HEK293 (cell line): Measurements from ENCODE around the gene BACH2.

Experiments
- EGR2 ChIP-seq: fragments of 450-650 bp; formaldehyde crosslinking; IDR thresholded peaks from 2 replicates; pipeline ENCODE4 v1.5.1; 2016; ENCODE audit warnings: low read depth, missing biosample characterization, missing genetic modification characterization
- INSM2 ChIP-seq: fragments of 450-650 bp; formaldehyde crosslinking; IDR thresholded peaks from 2 replicates; pipeline ENCODE4 v1.5.1; 2016; ENCODE audit warnings: missing biosample characterization, missing genetic modification characterization
- RBAK ChIP-seq: fragments of 450-650 bp; formaldehyde crosslinking; IDR thresholded peaks from 2 replicates; pipeline ENCODE4 v1.5.1; 2016; ENCODE audit warnings: missing biosample characterization, missing genetic modification characterization
- SALL2 ChIP-seq: fragments of 450-650 bp; formaldehyde crosslinking; IDR thresholded peaks from 2 replicates; pipeline ENCODE4 v1.5.0; 2017; ENCODE audit warnings: missing biosample characterization, mild to moderate bottlenecking, missing genetic modification characterization, borderline replicate concordance
- SCRT2 ChIP-seq: fragments of 450-650 bp; formaldehyde crosslinking; IDR thresholded peaks from 2 replicates; pipeline ENCODE4 v1.5.1; 2016; ENCODE audit warnings: missing biosample characterization, missing genetic modification characterization
- SP7 ChIP-seq: fragments of 450-650 bp; formaldehyde crosslinking; IDR thresholded peaks from 2 replicates; pipeline ENCODE4 v1.5.1; 2016; ENCODE audit warnings: missing biosample characterization, missing genetic modification characterization
- ZBTB6 ChIP-seq: fragments of 450-650 bp; formaldehyde crosslinking; IDR thresholded peaks from 2 replicates; pipeline ENCODE4 v1.5.1; 2017; ENCODE audit warnings: missing biosample characterization, missing genetic modification characterization
- ZFP69B ChIP-seq: fragments of 450-650 bp; formaldehyde crosslinking; IDR thresholded peaks from 2 replicates; pipeline ENCODE4 v1.5.1; 2016; ENCODE audit warnings: missing biosample characterization, missing genetic modification characterization
- ZNF18 ChIP-seq: fragments of 450-650 bp; formaldehyde crosslinking; IDR thresholded peaks from 2 replicates; pipeline ENCODE4 v1.5.1; 2016; ENCODE audit warnings: missing biosample characterization, missing genetic modification characterization
- ZNF184 ChIP-seq: fragments of 450-650 bp; IDR thresholded peaks from 2 replicates; pipeline ENCODE4 v1.5.1; 2018; ENCODE audit warnings: missing biosample characterization, mild to moderate bottlenecking, missing genetic modification characterization
- ZNF211 ChIP-seq: fragments of 450-650 bp; formaldehyde crosslinking; IDR thresholded peaks from 2 replicates; pipeline ENCODE4 v1.5.1; 2016; ENCODE audit warnings: low read depth, missing biosample characterization, missing genetic modification characterization
- ZNF221 ChIP-seq: fragments of 450-650 bp; formaldehyde crosslinking; IDR thresholded peaks from 2 replicates; pipeline ENCODE4 v1.5.1; 2017; ENCODE audit warnings: missing biosample characterization, missing genetic modification characterization, borderline replicate concordance
- ZNF223 ChIP-seq: fragments of 450-650 bp; formaldehyde crosslinking; IDR thresholded peaks from 2 replicates; pipeline ENCODE4 v1.5.1; 2016; ENCODE audit warnings: missing biosample characterization, missing genetic modification characterization
- ZNF26 ChIP-seq: fragments of 450-650 bp; formaldehyde crosslinking; IDR thresholded peaks from 2 replicates; pipeline ENCODE4 v1.5.1; 2016; ENCODE audit warnings: missing biosample characterization, missing genetic modification characterization
- ZNF274 ChIP-seq, 2 experiments: fragments of 200-500 bp in 1 of 2; fragments of 450-650 bp in 1 of 2; sonication (Bioruptor generic) in 1 of 2; formaldehyde crosslinking in 1 of 2; IDR thresholded peaks; 2 replicates each; pipeline versions ENCODE4 v1.5.1 to v1.6.1; 2014 to 2016; ENCODE audit warnings: borderline replicate concordance in 1 of 2, inconsistent platforms in 1 of 2, low read length in 1 of 2, missing biosample characterization in 1 of 2, missing genetic modification characterization in 1 of 2
- ZNF426 ChIP-seq: fragments of 450-650 bp; formaldehyde crosslinking; IDR thresholded peaks from 2 replicates; pipeline ENCODE4 v1.5.1; 2017; ENCODE audit warnings: missing biosample characterization, missing genetic modification characterization, mild to moderate bottlenecking, inconsistent platforms, moderate library complexity
- ZNF518A ChIP-seq: fragments of 450-650 bp; formaldehyde crosslinking; conservative IDR thresholded peaks from 2 replicates; pipeline ENCODE4 v1.5.1; 2016; ENCODE audit warnings: low read depth, missing biosample characterization, missing genetic modification characterization
- ZNF529 ChIP-seq: fragments of 450-650 bp; formaldehyde crosslinking; IDR thresholded peaks from 2 replicates; pipeline ENCODE4 v1.5.1; 2017; ENCODE audit warnings: missing genetic modification characterization, missing biosample characterization; ENCODE audit not compliant: insufficient replicate concordance
- ZNF549 ChIP-seq: fragments of 450-650 bp; IDR thresholded peaks from 2 replicates; pipeline ENCODE4 v1.5.1; 2018; ENCODE audit warnings: missing biosample characterization, missing genetic modification characterization, mild to moderate bottlenecking, inconsistent platforms, moderate library complexity
- ZNF571 ChIP-seq: fragments of 450-650 bp; formaldehyde crosslinking; IDR thresholded peaks from 2 replicates; pipeline ENCODE4 v1.5.0; 2017; ENCODE audit warnings: missing biosample characterization, missing genetic modification characterization
- ZNF585B ChIP-seq: fragments of 450-650 bp; formaldehyde crosslinking; IDR thresholded peaks from 2 replicates; pipeline ENCODE4 v1.5.1; 2016; ENCODE audit warnings: missing biosample characterization, missing genetic modification characterization
- ZNF639 ChIP-seq: fragments of 450-650 bp; formaldehyde crosslinking; IDR thresholded peaks from 2 replicates; pipeline ENCODE4 v1.5.1; 2016; ENCODE audit warnings: missing biosample characterization, missing genetic modification characterization
- ZSCAN30 ChIP-seq: fragments of 450-650 bp; IDR thresholded peaks from 2 replicates; pipeline ENCODE4 v1.5.1; 2018; ENCODE audit warnings: missing biosample characterization, mild to moderate bottlenecking, missing genetic modification characterization, moderate library complexity
- ZSCAN5A ChIP-seq: fragments of 450-650 bp; formaldehyde crosslinking; IDR thresholded peaks from 2 replicates; pipeline ENCODE4 v1.5.1; 2016; ENCODE audit warnings: missing biosample characterization, missing genetic modification characterization

The BACH2 gene

GRCh38 chr6:90197854-90198496 lies 98.7 kb downstream of the BACH2 start (continued):
- peak; percentile 81 for TF ChIP-seq ZNF549 (tag by site-specific recombination)
- TF ChIP-seq RBAK (tag by site-specific recombination) = peak; percentile 46; the same call in 1 of the 2 replicates
- no peak for TF ChIP-seq INSM2 (tag by site-specific recombination)
- TF ChIP-seq ZNF529 (tag by site-specific recombination) = peak; percentile 68
- TF ChIP-seq ZNF18 (tag by site-specific recombination) = no peak
- TF ChIP-seq ZNF571 (tag by site-specific recombination) = no peak
- TF ChIP-seq ZNF221 (tag by site-specific recombination) = no peak
- TF ChIP-seq ZSCAN30 = 0 out of 2 replicates have a peak, but pooled peaks have one; percentile 23
- peak; percentile 48; the same call in 1 of the 2 replicates for TF ChIP-seq ZNF26 (tag by site-specific recombination)
- no peak for TF ChIP-seq ZNF518A
- 0 out of 2 replicates have a peak, but pooled peaks have one; percentile 46 for TF ChIP-seq ZNF639 (tag by site-specific recombination)
- TF ChIP-seq SP7 (tag by site-specific recombination) = peak; percentile 31; the same call in 1 of the 2 replicates
- TF ChIP-seq ZNF211 (tag by site-specific recombination) = no peak
- TF ChIP-seq ZBTB6 (tag by site-specific recombination) = no peak
- TF ChIP-seq ZNF223 (tag by site-specific recombination) = no peak
- peak; percentile 78; the same call in 1 of the 2 replicates for TF ChIP-seq ZNF184
- no peak for TF ChIP-seq SALL2 (tag by site-specific recombination)
- no peak for TF ChIP-seq ZFP69B (tag by site-specific recombination)
- peak; percentile 44; the same call in 1 of the 2 replicates for TF ChIP-seq SCRT2 (tag by site-specific recombination)
- TF ChIP-seq ZSCAN5A (tag by site-specific recombination) = 0 out of 2 replicates have a peak, but pooled peaks have one; percentile 38
- TF ChIP-seq ZNF274 (IDR thresholded peaks at IDR 0.05; ENCODE audit: low read length) = no peak
- no peak for TF ChIP-seq ZNF274 (tag by site-specific recombination; IDR thresholded peaks at IDR 0.05; ENCODE audit: borderline replicate concordance)
- TF ChIP-seq ZNF426 (tag by site-specific recombination) = no peak
- no peak for TF ChIP-seq EGR2 (tag by site-specific recombination)
- peak; percentile 35; the same call in 1 of the 2 replicates for TF ChIP-seq ZNF585B
